Femur (tissue), 1 donor: ENCODE data around the gene HAAO.

Source experiments
- DNase-seq: peaks from one replicate; pipeline ENCODE4 v3.0.0-alpha.2; 2017

HAAO gene

DNA sequence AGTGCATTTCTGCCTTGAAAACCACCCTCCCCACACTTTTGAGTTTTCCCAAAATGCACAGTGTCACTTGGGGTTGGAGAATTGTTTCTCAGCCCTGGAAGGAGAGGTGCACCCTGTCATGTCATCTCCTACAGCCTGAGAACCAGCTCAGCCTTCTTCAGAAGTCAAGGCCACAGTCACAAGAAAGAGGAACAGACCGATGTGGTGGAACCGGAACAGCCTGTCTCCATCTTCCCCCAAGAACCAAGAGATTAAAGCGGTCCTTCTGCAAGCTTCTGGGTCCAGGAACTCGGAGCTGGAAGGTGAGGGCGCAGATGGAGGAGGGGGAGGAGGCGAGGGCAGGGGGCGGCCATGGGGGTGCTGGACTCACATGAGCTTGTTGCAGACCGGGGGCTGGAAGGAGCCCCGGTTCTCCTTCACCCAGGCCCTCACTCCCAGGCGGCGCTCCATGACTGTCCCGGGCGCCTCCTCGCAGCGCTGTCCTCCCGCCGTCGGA lies 248 bp downstream of the HAAO start:
- no peak for DNase-seq

DNA sequence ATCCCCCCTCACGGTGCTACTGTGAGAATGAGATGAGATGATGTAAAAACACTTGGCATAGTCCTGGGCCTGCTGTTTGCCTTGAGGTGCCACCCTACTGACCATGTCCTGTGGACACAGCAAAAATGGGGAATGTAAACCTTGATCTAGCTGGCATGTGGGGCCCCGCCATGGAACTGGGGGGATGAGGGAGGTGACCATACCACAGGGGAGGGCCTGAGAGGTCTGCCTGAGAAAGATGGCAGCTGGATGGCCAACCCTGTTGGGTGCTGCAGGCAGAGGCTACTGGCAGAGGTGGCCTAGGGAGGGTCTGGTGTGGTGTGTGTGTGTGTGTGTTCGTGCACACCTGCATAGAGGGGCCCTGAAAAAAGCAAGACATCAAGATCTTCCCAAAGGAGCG lies 777 bp downstream of the HAAO start:
- DNase-seq: no peak

DNA sequence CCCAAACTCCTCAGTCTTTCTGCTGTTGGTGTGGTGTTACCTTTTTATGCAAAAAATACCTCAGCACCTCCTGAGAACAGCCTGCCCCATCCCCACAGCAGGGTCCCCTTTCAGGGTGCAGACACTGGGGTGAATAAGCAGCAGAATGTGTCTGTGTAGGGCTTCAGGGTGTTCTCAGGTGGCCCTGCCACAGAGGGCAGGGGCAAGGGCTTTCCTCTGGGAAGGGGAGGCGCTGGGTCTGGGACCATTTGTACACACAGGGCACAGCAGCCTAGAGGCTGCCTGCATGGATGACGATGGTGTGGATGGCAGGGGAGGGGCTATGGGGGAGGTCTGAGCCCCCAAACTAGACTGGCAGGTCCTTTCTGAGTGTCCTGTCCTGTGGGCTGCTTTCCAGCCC lies 2.6 kb downstream of the HAAO start:
- DNase-seq: no peak

DNA sequence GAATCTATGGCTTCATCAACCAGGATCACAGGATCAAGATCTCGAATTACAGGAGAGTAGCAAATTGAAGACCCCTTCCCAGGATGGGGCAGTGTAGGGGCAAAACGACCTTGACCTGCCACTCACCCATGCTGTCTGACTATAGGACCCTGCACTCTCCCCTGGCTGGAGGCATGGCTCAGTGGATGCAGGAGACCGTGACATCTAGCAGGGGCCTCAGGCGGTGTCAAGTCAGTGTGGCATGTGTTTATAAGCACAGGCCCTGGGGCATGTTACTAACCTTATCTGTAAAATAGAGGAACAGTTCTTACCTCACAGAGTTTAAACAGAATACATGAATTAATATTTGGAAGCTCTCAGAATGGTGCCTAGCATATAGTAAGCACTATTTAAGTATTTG lies 3.5 kb downstream of the HAAO start:
- DNase-seq: no peak

DNA sequence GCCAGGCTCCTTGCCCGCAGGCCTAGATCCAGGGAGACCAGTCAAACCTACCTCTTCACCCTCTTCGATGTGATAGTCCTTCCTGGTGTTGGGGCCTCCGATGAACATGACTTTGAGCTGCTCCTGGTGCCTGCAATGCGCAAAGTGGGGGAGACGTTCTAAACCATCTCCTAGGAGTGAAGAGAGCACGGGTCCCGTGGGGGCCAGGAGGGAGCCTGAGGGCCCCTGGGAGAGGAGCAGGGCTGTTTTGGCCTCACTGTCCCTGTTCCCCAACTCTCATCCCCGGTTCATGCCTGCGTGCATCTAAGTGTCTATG lies 3.9 kb downstream of the HAAO start:
- DNase-seq: no peak

DNA sequence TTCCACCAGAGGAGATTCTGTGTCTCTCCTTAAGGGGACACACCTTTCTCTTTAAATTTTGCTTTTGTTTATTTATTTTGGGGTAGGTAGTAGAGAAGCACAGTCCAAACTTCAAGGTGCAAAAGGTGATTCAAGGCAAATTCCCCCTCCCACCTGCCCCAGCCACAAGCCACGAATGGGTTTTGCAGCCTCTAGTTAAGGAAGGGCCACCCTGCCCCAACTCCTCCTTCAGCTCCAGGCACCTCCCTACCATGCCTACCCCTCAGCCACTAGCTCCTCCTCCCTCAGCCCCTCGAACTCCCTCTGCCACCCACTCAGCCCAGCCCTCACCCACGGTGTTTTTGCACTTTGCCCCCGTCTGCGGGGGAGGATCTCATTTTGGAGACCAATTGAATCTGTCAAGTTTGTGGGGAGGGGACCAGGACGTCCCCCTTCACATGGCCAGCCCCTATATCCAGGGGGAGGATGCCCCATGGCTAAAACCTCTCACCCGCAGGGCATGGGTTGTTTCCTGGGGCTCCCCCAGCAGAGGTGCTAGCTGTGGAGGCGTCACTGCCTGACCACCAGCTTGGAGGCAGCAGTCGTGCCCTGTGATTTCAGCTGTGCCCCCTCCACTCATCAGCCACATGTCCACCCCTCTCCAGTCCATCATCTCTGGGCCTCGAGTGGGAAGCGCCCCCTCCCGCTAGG lies 4.5 kb downstream of the HAAO start:
- DNase-seq: no peak

DNA sequence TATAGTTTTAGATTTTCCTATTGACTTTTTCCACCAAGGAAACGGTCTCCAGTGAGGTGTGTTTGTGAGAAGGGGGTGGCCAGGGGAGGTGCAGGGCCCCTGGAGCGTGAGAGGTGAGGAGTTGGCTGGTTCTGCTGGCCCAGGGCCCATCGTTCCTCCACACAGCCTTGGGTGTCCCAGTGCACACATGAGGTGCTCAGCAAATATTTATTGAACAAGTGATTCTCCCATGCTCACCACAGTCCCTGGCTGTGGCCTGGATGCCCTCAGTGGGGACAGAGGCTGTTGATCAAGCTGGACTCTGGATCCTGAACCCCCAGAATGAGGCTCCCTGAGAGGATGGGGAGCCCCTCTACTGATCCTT lies 5.0 kb downstream of the HAAO start:
- DNase-seq: no peak

DNA sequence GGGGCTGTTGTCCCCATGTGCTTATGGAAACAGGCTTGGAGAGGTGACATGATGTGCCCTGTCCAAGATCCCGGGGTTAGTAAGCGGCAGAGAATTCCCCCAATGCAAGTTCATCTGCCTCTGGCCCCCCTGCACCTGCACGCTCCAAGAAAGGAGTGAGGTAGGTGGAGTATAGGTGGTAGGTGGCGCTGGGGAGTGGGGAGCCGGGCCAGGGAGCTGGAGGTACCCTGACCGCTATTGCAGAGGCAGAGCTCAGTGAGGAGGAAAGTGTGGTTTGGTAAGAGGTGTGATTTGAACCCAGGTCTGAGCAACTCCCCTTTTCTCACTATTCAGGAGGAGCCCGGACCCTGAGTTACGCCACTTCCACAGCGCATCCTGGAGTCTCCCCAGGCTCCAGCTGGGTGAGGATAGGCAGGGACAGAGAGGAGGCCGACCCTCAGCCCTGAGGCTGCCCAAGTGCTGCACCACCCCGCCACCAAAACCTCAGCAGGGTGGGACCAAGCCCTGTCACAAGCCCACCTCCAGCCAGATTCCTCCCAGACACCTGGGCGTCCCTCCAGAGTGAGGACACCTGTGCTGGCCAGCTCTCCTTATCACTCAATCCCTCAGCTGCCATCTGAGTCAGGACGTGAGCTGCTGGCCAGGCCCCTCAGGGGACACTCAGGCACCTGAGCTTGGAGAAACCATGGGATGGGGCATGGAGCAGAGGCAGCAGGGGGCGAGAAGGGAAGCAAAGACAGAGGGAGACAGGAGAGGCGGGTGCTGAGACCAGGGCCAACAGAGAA lies 5.6 kb downstream of the HAAO start:
- DNase-seq: no peak

DNA sequence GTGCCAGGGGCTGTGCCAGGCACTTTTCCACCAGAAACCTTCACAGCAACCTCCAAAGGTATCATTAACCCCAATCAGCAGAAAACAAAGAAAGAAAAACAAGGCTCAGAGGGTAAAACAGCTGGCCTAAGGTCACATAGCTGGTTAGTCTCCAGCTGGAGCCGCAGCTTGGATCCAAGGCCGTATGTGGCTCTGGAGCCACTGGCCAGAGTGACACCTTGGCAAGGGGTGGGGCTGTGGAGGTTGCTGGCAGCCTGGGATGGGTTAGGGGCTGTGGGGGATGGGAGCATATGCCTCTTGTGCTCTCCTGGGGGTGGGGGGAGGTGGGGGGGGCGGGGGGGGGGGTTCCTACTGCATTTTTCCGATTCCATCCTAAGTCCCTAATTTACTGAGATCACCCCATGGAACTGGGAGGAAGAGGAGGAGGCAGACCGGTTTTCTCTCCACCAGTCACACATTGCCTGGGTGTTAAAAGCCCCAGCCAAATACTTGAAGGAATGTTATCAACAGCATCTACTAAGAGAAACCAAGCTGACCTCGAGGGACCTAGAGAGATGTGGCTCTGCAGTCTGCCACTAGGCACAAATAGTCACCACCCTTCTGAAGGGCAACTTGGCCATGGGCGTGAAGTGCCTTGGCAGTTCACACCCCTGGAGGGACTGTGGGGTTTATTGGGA lies 8.0 kb downstream of the HAAO start:
- DNase-seq: no peak

DNA sequence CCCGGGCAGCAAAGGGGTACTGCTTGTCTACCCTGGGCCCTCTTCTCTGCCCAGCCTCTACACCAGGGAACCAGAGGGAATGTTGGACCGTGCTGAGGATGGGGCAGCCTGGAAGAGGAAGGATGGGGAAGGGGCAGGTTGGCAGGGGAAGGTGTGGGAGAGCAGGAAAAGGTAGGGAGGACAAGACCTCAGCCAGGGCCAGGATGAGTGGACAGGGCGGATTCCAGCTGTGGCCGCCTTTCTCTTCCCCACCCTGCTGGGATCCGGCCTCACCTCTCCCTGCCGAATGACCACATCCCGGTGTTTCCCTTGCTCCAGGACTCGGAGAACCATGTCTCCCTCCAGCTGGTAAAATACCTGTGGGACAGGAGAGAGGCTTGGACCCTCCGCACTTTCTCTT lies 8.9 kb downstream of the HAAO start:
- no peak for DNase-seq

DNA sequence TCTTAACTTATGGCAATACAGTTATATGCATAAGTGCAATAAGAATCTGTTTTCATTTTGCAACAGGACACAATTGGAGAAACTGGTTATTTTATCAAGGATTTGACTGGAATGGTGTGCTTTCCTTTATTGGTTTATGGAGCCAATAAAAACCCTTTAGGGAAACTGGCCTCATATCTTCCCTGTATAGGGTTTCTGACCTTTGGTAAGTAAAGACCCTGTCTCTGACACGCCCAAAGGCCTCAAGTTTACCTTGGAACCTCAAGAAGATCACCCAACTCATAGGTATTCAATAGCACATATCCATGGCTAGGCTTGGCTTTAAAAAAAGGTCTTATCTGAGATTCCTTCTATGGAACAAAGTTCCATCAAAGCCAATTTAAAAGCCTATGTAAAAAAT lies 11.2 kb downstream of the HAAO start:
- DNase-seq: no peak

DNA sequence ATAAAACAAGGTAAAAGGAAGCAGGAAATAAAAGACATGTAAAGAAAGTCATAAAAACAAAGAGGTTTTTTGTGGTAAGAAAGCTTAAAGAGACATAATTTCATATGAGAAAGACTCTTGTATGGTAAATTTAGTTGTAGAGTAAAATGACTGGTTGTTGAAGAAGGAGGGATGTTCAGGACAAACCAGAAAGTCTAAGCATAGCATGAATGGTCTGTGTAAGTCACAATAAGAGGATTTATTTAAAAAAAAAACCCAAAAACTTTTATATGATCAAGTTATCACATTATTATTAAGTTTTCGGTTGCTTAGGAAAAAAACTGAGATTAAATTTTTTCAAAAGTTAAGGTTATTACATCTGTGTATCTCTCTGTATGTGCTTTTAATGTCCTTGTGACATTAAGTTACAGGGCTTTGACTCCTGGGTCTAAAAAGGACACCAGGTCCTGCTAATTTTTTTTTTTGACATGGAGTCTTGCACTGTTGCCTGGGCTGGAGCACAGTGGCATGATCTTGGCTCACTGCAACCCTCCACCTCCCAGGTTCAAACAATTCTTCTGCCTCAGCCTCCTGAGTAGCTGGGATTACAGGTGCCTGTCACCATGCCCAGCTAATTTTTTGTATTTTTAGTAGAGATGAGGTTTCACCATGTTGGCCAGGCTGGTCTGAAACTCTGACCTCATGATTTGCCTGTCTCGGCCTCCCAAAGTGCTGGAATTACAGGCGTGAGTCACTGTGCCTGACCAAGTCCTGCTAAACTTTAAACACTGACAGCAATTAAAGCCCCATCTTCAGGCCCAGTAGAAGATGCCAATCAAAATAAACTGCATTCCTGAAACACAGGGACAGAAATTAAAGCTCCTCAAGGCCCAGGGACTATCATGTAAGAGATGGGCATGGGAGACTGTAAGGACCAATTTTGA lies 14.2 kb downstream of the HAAO start:
- DNase-seq: no peak

DNA sequence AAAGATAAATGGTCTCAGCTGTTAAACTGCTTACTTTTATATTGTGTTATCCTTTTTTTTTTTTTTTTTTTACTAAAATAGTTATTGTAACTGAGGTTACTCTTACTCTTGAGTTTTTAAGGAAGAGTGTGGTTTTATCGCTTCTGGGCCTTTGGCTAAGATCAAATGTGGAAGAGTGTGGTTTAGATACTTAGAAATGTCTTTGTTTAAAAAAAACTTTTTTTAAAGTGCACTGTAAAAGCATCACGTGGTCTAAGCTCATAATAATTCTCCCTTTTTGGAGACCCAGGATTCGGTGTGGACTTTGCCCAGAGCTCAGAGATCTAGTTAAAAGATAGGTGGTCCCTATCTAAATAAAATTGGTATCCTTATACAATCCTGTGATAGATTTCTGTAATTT lies 16.6 kb downstream of the HAAO start:
- no peak for DNase-seq

DNA sequence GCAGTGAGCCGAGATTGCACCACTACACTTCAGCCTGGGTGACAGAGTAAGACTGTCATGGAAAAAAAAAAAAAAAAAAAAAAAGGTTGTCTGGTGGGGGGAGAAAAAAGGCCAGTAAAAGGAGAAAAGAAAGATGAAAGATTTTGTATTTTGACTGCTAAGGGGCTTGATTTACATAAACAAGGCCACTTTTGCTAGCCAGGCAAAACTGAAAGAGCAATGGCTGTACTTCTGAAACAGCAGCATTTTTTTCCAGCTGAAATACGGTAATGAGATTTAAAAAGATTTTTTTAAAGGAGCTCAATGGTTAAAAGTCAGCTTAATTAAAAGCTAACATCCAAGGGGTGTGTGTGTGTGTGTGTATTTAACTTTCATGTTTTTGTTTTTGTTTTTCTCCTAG lies 17.2 kb downstream of the HAAO start:
- DNase-seq: no peak

DNA sequence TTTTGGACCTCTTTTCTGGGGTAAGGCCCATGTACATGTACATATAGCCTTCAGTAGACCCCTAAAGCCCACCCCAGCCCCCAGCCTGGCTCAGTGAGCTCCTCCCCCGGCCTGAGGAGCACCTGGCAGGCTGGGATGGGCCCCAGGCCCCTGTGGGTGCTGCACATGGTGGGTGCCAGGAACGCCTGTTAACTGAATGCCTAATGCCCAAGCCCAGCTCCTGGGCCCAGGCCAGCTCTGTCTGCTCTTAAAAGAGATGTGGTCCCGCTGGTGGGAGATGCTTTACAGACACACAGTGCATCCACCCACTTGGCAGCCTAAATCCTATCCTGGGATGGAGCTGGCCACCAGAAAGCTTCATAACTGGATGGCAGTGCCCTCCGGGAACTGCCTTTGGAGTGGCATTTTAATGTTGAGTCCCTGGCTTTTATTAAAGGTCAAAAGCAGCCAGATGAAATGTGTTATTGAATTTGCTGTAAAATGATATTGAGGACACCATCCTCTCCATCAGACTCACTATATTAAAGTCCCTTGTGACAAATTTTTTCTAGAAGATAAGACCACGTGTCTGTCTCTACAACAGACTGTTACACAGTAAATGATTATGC lies 20.7 kb downstream of the HAAO start:
- no peak for DNase-seq

DNA sequence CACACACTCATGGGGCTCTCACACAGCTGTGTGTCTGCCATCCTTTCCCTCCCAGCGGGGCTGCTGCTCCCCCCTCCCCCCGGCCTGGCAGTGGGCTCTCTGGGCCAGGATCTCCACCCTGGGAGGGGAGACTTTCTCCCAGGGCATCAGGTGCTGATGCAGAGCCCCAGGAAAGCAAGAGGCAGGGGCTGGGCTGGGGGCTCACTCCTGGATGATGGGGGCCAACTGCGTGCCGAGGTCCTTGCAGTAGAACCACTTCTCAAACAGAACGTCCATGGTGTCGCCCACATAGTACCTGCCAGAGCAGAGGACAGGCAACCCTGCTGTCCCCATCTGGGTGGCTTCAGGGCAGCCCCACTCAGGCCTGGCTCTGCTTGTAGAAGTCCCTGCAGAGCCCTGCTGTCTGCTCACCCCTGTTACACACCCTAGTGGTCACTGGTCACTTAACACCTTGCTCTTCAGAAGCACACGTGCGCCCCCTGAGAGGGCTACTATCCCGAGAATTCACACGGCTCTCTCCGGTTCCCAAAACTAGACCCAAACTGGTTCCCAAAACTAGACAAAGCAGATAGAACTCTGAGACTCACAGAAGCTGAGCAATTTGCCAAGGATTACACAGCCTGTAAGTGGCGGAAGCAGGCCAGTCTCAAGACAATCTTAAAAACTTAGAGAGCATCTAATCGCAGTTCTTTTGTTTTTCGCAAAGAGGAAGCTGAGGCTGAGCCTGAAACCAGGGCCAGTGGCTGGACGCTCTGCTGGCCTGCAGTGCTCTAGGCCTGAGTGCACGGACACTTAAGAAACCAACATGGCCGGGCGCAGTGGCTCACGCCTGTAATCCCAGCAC lies 21.9 kb downstream of the HAAO start:
- no peak for DNase-seq

DNA sequence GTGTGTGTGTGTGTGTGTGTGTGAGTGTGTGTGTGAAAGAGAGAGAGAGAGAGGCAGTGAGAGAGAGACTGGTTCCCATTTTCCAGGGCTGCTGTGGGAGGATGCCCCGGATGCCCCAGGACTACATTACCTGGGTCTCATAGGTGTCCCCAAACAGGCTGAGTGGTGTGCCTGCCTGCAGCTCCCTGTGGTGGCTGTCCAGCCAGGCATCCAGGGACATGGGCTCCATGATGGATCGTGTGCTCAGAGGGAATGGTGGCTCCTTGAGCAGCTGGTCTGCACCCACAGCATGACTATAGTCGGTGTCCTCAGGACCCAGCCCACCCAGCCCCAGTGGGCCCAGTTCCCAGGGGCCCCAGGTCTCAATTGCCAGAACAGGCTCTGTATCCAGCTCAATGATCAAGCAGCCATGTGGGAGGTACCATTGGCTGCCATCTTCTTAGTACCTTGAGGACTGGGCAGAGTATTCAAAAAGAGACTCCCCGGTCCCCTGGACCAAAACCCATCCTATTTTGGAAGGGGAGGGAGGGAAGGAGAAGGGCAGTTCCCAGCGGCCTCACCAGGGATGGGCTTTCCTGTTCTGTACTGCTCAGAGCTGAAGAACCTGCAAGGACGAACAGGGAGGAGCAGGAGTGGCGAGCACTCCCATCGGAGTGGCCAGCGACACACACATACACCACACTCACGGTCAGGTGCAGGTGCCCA lies 22.6 kb downstream of the HAAO start:
- no peak for DNase-seq

DNA sequence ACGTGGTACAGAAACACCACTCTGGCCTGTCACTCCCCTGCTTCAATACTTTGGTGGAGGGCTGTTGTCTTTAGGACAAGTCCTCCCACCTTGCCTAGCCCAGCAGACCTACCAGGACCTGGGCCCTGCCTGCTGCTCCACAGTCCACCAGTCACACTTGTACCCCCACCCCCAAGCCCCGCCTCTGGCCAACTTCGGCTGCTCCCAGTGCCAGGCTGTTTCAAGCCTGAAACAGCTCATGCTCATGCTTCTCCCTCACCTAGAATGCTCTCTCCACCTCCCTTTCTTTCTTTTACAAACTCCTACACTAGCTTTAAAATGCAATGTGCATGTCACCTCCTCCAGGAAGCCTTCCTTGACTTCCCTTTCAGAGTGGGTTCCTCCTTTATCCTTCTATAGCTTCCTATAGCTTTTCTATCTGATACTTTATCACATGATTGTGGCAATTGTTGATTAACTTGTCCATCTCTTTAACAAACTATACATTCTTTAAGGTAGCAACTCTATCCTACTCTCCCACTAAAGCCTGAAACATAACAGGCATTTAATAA lies 23.6 kb downstream of the HAAO start:
- no peak for DNase-seq

DNA sequence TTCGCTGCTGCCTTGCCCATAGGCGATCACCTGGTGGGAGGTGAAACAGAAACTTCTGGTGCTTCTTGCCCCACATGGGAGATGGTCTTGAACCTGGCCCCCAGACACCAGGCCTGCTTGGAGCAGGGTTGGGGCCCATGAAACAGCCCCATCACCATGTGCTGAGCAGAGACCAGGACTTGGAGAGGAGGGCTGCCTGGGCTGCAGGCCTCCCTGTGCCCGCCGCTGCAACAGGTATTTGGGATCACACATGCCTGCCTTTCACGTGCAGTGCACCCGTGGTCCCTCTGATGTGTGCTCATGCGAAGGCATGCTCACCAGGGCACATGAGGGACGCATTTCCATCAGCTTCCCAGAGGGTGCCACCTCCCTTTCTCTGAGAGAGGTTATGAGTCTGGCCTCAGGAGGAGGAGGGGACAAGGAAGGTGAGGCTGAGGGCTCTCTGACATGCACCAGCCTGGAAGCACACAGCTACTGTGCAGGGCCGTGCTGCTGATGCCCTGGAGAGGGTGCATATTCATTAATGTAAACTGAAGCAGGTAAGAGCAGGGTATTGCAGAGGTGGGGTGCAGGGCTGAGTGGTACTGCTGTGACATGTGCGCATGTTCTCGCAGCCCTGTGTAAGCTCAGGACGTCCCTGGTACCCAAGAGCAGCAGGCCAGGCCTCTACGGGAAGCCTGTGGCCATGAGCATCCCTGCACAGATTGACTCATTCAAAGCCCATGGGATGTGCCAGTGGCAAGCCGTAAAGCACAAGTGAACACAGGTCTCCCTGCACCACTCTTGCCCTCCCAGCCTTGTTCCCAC lies 24.3 kb downstream of the HAAO start:
- DNase-seq: no peak
